Hepatocyte (in vitro differentiated cells): ENCODE measurements around the gene AIRE.

Source experiments
- EZH2 ChIP-seq: fragments of 200-600 bp; sonication (generic); IDR thresholded peaks from 2 replicates; pipeline ENCODE4 v1.6.1; 2016; ENCODE audit warnings: antibody characterized with exemption, mild to moderate bottlenecking, borderline replicate concordance
- EZH2phosphoT487 ChIP-seq: fragments of 200-600 bp; sonication (generic); IDR thresholded peaks from one replicate; pipeline ENCODE4 v1.6.1; 2018; ENCODE audit warnings: antibody characterized with exemption, mild to moderate bottlenecking, low read depth, moderate library complexity; ENCODE audit not compliant: unreplicated experiment, severe bottlenecking
- TF ChIP-seq, protein P1 (sequence below): fragments of 200-600 bp; sonication (generic); IDR thresholded peaks from 2 replicates; pipeline ENCODE4 v1.5.1; 2016; ENCODE audit warnings: antibody characterized with exemption, mild to moderate bottlenecking; ENCODE audit not compliant: poor library complexity

DNA sequence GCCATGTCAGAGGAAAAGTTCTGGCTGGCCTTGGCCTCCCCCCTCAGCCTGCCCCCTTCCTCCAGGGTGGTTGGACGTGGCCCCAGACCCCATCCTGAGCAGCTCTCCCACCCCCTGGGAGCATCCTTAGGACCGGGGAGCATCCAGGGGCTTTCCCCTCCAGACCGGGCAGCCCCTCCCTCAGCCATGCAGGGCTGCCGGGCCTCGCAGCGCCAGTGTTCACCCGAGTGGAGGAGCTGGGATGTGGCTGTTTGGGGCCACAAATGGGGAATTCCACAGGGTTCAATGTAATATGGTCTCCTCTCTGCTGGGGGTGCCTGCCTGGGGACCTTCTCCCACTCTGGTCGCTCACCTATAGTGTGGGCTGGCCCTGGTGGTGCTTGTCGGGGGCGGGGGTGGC is 10.0 kb downstream of the AIRE start:
- TF ChIP-seq, protein P1, sequence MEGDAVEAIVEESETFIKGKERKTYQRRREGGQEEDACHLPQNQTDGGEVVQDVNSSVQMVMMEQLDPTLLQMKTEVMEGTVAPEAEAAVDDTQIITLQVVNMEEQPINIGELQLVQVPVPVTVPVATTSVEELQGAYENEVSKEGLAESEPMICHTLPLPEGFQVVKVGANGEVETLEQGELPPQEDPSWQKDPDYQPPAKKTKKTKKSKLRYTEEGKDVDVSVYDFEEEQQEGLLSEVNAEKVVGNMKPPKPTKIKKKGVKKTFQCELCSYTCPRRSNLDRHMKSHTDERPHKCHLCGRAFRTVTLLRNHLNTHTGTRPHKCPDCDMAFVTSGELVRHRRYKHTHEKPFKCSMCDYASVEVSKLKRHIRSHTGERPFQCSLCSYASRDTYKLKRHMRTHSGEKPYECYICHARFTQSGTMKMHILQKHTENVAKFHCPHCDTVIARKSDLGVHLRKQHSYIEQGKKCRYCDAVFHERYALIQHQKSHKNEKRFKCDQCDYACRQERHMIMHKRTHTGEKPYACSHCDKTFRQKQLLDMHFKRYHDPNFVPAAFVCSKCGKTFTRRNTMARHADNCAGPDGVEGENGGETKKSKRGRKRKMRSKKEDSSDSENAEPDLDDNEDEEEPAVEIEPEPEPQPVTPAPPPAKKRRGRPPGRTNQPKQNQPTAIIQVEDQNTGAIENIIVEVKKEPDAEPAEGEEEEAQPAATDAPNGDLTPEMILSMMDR = no peak
- TF ChIP-seq EZH2 (no peak), EZH2phosphoT487 (no peak)
